NCI-H2107 treated with DMSO at 0.1 percent for 48 hours (cell line): ENCODE measurements around the gene TRPC4.

Source experiments
- DNase-seq: peaks from one replicate; lab custom pipeline; 2025; ENCODE audit not compliant: unreplicated experiment; lab: John Stamatoyannopoulos, UW

Gene TRPC4

DNA sequence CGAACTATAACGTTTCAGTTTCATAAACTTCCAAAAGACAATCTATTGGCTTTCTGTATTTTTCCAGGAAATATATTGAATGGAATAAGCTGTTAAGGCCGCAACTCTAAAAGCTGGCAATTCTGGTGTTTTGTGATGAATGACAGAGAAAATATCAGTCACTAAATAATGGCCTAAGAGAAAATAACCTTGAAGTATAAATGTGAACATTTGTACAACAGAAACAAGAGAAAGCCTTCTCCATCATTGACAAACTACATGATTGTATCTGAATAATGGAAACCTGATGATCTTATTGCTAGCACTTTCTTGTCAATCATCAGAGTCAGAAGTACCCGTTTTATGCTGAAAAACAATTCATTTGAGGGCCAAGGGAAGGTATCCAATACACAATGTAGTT lies 134.3 kb downstream of the TRPC4 start:
- DNase-seq = no peak

DNA sequence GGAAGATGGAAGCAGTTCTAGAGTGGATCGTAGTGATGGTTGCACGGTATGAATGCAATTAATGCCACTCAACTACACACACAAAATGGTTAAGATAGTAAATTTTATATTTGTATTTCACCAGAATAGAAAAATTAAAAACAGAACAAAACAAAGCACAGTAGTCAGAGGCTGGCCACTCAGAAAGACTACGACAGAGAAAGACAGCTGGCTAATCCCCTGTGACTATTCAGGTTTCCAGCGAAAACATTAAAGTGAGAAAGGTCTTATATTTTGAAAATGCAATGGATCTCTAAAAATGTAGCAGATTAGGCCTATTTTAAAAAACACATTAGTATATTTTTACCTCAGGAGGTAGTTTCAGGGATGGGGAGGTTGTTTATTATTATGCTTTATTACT lies 139.7 kb downstream of the TRPC4 start:
- no peak for DNase-seq

DNA sequence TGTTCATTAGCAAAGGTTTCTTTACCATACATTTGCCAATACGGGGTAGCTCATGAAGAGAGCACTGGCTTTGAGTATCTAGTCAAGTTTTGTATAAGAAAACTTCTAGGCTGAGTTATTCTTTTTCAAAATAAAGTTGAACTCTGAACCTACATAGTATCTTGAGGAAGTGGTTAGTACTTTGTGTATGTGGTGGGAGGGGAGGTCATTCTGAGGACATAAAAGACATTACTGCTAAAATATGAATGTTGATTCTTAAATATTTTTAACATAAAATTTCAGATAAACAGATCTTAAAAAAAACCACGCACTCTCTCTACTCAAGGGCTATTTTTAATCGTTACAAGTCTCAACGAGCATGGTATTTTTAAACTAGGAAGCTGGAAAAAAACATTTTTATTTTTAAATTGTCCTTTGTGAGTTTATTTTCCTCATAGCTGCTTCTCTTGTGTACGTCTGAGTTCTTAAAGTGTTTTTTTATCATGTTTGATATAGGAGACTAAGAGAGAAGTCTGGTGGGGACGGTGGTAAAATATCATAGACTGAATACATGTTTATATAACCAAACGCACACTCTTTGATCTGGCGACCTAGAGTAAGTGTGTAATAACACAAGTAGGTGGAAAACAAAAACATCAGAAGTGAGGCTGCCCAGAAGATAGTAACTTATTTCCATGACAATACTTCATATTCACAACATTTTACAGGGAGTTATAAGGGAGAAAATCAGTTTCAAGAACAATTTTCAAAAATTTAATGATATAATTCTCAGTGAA lies 153.0 kb downstream of the TRPC4 start:
- DNase-seq = no peak

DNA sequence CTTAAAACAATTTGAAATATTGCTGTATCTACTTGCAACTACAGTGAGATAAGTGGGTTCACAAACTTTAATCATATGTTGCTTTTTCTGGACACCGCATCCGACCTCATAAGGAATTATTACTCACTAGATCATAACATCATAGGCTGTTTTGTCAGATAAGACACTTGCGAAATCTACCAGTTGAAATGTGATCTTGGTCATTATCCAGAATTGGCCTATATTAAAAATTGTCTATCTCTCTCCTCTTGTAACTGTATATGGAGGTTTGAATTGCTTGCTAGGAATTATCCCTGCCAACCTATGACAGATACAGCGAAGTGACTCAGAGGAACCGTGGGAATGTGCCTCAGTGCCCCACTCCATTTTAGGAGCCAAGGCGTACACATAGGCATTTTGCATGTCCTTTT lies 154.0 kb downstream of the TRPC4 start:
- DNase-seq = no peak

DNA sequence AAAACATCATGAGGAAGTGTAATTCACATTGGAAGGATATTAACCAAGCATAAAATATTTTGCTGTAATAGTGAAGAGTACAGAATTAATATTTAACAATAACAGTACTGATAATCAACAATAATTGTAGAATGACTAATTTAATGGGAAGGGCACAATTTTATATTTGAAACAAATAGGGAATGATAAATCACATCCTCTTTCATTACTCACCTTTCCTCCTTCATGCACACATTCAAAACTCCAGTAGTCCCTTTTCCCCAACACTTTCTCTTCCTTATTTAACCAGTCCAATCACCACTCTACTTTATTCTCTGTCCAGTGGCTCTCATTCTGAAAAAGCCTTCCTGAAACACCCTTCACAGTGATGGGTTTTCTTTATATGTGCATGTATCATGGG lies 160.3 kb downstream of the TRPC4 start:
- DNase-seq = no peak

DNA sequence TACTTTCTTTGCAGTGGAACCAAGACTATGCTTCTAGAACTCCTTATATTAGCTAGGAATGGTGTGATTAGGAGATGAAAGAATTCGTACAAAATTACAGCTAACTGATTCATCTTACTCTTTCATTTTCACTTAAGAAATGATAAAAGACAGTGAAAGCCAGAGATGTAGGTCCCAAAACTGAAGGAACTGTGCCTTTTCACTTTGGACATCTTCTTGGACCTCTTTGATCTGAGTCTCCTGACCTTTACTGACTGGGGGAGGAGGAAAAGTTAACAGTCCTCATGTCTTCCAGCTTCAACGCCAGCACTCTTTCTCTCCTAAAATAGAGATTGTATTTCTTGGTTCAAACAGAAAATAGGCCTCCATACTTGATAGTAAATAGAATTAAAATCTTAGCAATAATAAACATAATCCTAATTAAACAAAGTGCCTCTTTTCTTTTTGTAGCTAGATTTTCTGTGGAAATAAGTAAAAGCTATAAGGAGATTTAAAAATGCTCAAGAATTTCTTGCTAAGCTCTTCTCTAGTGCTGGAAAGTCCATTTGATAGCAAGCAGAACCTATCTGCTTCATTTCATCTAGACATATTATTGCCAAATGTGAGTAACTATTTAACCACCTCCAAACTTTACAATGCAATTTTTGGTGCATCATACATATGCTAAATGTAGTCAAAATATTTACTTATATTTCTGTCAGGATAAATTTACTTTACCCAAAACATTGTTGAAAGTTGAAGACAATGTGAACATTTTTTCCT lies 161.7 kb downstream of the TRPC4 start:
- DNase-seq = no peak

DNA sequence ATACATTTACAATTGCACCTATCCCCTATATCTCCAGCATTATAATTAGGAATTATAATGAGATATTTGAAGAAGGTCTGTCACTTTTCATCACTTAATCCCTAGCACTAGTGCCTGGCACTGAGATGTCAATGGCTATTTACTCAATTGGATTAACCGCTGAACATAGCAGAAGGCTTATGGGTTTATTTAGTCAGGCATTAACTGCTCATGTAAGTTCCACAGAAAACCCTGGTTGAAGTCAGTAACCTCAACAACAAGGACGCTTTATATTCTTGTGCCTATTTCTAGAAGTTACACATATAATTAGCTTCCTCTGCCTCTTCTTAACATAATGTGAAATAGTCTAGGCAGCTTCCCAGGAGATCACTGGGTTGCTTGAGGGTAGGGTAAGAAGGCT lies 163.5 kb downstream of the TRPC4 start:
- no peak for DNase-seq

DNA sequence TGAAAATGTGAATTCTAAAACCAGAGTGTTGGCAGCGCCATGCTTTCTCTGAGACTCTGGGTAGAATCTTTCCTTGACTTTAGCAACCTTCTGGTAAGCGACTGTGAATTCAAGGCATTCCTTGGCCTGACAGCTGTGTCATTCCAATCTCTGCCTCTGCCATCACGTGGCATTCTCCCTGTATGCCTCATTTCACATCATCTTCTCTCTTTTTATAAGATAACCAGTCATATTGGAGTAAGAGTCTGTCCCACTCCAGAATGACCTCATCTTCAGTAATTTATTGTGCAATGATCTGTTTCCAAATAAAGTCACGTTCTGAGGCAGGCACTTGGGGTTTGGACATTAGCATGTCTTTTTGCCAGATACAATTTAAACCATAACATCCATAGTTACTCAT lies 167.6 kb downstream of the TRPC4 start:
- no peak for DNase-seq

DNA sequence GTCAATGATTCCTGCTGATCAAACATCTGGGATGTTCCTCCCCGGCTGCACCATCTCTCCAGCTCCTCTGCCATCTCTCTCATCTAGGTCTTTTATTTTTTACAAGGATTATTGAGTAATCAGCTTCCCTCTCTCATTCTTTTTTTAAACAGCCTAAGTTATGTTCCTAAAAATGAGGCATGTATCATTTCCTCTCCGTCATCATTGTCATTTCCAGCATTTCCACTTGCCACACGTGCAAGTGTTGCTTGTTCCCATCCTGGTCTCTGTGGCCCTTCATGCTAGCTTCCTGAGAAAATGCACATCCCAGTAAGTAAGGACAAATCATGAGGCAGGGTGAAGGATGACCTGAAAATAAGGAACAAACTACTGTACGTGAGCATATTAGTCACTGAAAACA lies 168.3 kb downstream of the TRPC4 start:
- no peak for DNase-seq

DNA sequence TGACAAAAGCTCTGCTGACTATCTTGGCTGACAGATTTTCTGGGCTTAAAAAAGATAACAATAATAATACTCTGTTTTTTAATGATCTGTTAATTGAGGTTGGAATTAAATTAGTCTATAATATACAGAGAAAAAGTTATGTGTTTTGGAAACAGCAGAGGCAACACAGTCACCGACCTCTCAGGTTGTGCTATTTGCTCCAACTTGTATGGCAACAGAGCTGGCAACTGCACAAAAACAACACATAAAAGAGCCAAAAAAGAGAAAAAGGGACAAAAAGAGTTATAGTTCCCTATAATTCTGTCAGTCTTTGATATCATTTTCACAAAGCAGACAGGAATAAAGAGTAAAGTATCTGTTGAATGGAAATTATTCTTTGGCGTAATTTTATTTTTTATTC lies 168.7 kb downstream of the TRPC4 start:
- no peak for DNase-seq

DNA sequence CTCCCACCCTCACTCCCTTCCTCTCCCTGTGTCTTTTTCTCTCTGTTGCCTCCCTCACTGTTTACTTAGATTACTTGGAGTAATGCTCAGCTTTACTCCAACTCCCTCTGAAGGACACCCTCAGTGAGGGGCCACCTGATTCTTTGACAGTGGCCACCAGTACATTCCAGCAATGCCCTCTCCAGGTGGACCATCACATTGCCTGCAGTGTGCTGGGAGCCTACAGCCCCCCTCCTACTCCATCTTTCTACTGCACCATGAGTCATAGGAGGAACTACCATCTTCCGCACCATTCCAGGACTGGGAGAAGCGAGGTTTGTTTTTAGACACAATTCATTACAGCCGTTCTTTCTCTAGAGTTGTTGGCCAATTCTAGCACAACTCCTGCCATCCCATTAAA lies 174.4 kb downstream of the TRPC4 start:
- no peak for DNase-seq

DNA sequence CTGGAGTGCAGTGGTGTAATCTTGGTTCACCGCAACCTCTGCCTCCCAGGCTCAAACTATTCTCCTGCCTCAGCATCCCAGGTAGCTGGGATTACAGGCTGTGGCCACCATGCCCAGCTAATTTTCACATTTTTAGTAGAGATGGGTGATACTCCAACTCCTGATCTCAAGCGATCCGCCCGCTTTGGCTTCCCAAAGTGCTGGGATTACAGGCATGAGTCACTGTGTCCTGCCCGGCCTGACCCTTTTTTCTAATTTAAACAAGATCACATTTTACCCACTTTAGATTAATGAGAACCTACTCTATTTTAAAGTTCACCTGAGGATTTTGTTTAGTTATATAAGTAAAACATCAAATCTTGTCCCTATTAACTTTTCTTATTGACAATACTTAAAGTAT lies 179.2 kb downstream of the TRPC4 start:
- no peak for DNase-seq

DNA sequence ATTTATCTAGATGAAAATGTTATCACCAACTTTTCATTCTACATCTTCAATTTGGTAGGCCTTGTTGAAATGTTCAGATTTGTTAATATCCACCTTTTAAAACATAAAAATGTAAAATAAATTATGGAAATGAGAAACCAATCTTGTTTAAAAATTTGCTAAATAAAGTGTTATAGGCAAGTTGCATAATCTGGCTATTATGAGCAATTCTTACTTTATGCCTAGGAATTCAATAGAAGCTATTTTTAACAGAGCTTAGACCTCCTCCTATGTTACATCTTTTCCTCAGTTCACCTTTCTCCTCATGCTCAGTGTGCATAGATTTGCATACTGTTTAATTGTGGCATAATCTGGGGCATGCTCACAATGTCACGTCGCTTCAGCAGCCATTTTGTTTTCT lies 183.1 kb downstream of the TRPC4 start:
- DNase-seq = no peak

DNA sequence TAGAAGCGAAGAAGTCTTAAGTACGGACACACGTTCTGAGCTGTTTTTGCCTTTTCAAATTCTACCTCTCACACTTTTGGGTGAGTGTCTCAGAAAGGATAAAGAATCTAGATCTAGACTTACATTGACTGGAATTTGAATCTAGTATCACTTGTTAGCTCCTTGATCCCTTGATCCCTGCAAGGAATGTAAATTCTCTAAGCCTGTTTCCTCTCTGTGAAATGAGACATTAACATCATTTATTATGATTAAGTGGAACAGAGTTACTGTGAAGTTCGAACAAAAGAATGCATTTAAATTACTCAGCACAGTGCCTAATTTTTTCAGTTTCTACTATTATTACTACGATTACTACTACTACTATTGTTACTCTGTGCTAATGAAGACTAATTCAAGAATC lies 184.4 kb downstream of the TRPC4 start:
- DNase-seq = no peak

DNA sequence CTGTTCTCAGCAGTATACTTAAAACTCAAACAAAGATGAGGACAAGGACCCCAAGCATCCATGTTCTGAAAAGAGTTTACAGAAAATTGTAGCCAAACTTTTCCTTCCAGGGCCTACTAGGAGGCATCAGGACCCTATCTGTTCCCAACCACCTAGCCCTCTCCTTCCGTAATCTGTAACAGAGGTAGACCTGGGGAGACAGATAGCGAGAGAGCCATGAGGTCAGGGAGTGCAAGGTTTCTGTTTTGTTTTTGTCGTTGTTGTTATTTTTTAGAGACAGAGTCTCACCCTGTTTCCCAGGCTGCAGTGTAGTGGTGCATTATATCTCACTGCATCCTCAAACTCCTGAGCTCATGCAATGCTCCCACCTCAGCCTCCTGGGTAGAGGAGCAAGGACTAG lies 187.1 kb downstream of the TRPC4 start:
- DNase-seq = no peak

DNA sequence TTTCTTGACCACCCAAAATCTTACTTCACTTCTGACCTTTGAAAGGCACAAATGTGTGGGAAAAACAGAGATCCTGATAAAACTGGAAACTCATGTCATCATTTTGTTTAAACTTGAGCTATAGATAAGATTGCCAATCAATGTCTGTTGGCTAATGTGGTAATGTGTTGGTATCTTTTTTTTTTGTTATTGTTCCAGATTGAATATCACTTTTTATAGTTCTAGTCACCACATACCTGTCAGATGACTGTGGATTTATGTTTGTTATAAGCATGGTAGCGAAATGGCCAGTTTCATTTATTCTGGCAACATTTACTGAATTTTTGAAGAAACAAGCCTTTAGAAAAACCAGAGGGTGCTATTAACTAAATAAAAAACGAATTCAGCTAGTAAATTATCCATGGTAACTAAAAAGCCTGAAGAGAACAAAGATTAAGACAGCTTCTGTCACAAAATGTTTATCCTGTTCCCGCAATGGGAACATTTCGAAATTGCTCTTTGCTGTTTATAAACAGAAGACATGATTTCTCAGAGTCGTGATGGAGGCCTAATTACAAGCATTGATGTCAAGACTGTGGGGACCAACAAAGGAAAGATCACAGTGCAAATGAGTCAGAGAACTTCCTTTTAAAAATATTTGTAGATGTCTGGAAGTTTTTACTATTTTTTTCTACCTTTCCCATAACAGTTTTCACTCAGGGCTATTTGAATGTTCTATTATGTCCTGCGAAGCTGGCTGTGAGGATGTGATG lies 188.1 kb downstream of the TRPC4 start:
- DNase-seq = no peak

DNA sequence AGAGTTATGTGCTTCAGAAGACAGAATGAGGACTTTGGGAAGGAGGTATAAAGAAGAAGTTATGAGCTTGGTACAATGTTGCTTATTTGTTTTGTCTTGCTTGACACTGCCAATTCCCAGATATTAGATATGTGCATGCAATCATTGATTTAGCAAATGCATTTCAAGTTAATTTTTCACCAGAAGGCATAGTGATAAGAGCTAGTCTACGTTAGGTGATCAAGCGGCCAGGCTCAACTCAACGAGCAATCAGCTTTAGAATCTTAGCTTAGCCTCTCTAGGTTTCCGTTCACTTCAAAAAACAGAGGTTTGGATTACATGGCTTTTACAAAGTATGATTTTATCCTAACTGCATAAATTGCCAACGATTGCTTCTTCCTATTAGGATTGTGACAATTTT lies 189.4 kb downstream of the TRPC4 start:
- DNase-seq = no peak

DNA sequence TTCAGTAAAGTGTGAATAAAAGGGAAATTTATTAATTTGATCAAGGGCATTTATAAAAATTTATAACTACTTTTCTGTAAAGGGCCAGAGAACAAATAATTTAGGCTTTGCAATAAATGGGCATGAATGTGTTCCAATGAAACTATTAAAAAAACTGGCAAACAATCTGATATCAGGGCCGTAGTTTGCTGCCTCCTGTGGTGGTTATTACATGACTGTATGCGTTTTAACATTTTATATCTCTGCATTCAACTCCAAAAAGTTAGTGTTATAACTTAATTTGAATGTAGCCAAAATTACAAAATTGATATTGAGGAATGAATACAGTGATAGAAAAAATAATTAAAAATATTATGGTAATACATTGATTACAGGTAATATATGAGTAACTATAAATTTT lies 190.5 kb downstream of the TRPC4 start:
- no peak for DNase-seq

DNA sequence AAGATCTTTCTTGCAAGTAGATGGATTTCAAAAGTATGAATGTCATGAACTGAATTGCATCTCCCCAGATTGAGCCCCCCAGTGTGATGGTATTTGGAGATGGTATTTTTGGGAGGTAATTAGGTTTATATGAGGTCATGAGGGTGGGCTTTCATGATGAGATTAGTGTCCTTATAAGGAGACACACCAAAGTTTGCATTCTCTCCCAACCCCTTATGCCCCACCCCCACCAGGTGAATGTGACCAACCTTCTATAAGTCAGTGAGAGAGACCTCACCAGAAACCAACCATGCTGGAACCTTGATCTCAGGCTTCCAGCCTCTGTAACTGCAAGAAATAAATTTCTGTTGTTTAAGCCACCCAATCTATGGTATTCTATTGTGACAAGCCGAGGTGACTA lies 199.7 kb downstream of the TRPC4 start:
- no peak for DNase-seq

DNA sequence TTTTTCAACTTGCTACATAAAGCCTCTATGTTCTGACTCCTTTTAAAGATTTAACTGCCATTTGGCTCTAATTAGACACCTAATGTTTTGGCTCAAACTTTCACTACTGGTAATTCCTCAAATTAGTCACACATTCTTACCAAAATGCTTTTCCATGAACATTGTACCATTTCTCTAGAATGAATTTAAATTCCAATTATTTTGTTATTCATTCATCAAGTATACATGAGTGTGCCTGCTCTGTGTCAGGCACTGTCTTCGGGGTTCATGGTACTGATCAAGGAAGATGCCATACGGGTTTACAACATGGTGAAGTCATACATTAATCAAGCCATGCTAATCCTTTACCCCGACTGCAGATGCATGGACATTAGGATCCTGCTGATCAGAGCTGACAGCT lies 201.9 kb downstream of the TRPC4 start:
- DNase-seq = no peak

DNA sequence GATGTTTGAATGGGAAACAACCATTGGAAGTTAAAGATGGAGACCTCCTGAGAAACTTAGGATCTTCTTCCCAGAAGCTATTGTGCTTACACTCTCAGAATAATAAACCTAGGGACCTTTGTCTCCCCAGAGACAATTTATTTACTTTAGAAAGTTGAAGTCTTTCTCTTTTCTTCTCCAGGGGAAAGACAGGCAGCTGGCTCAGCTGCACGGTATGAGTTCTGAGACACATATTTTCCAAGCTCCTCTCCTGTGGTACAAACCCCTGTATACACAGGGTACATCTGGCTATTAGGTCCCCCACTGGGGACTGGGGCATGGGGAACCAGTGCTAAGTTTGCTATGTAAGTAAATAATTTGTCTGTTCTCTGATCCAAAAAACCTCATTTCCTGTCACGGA lies 203.5 kb downstream of the TRPC4 start:
- DNase-seq = no peak

DNA sequence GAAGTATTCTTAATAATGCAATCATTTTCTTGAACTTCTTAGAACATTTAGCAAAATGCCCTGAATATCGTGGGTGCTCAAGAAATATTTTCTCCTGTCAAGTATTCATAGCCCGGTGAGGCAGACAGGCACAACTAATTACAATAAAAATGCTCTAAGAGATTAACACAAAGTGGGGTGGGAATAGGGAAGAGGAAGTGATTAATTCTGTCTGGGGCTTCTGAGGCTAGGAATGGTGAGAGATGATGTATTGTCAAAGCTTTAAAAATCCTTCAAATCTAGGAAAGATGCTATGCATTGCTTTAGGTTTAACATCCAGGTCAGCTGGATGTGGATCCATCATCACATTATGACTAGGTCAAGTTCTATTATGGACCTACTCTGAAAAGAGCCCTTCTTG lies 204.2 kb downstream of the TRPC4 start:
- DNase-seq = no peak
